Measurements from ENCODE around the gene TECTB.

- TF ChIP-seq CTCF (IDR thresholded peaks at IDR 0.05; ENCODE audit: insufficient read depth, low read length, poor library complexity, severe bottlenecking) (no peak), EZH2phosphoT487 (conservative IDR thresholded peaks at IDR 0.05; ENCODE audit: low read length) (no peak)
Measured at GRCh38 chr10:112274831-112275230, 8.4 kb upstream of the TECTB start.

All from SU-DHL-6 (cell line).